HG03064 (cell line): Measurements from ENCODE around the gene PTPRCAP.

Experiments used
- ATAC-seq: cut with Tn5 transposase; IDR thresholded peaks from one replicate; pipeline ENCODE4 v1.9.1; 2021; ENCODE audit warnings: low read depth; ENCODE audit not compliant: unreplicated experiment

PTPRCAP gene

DNA sequence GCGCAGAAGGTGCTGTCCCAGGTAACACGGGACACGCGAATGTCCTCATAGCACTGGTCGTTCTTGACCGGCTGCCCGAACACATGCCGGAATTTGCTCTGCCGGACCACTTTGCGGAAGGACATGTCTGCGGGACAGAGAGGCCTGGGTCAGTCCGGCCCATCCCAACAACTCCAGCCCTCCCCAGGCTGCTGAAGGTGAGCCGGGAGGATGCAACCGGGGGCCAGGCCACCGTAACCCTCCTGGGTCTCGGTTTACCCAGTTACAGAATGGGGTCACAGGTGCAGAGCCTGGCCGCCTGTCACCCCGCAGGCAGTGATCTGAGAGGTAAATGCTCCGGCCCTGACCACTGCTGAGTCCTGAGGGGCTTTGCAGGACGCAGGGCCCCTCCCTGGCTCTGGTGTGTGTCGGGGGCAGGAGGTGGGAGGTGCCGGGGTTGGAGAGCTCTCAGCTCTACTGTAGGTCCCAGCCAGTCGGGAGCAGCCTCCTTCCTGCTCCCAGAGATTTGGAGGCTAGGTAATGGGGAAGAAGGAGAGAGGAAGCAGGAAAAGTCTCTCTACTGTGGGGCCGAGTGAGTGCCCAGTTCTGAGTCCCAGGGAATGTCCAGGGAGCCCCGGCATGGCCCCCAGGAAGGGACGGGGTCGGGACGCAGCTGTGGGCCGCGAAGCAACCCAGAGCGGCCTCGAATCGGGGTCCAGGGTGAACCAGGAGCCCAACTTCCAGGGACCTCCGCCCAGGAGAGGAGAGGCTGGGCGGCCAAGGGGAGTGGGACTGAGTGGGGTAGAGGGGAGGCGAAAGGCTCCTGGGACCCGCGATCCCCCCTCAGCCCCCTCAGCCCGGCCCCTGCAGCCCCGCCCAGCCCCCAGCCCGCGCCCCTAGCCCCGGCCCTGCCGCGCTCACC lies 5.3 kb upstream of the PTPRCAP start:
- no peak for ATAC-seq

DNA sequence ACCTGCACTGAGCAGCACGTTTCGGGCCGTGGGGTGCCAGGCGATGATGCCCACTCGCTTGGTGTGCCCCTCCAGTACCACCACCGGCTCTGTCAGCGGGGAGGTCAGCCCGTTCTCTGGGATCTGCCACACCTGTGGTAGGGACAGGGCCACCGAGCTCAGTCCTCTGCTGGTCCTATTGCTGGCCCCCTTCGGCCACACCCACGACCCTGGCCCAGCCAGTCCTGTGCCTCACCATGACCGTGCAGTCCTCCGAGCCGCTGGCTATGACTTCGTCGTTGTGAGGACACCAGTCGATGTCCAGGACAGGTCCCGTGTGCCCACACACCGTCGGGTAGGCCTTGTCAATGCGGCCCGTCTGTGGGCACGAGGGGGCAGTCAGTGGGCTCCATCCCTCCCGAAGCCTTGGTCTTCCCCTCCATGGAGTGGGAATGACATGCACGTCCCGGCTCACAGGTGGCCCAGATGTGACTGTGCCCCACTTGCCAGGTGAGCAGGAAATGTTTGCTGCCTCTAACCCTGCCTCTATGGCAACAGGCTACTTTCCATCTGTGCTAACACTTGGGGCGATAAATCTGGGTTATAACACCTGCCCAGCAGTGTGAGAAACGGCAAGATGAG lies 4.4 kb upstream of the PTPRCAP start:
- ATAC-seq: no peak

- no peak for ATAC-seq
These were observed 3.6 kb upstream of the PTPRCAP start for GRCh38 chr11:67441098-67441563.

DNA sequence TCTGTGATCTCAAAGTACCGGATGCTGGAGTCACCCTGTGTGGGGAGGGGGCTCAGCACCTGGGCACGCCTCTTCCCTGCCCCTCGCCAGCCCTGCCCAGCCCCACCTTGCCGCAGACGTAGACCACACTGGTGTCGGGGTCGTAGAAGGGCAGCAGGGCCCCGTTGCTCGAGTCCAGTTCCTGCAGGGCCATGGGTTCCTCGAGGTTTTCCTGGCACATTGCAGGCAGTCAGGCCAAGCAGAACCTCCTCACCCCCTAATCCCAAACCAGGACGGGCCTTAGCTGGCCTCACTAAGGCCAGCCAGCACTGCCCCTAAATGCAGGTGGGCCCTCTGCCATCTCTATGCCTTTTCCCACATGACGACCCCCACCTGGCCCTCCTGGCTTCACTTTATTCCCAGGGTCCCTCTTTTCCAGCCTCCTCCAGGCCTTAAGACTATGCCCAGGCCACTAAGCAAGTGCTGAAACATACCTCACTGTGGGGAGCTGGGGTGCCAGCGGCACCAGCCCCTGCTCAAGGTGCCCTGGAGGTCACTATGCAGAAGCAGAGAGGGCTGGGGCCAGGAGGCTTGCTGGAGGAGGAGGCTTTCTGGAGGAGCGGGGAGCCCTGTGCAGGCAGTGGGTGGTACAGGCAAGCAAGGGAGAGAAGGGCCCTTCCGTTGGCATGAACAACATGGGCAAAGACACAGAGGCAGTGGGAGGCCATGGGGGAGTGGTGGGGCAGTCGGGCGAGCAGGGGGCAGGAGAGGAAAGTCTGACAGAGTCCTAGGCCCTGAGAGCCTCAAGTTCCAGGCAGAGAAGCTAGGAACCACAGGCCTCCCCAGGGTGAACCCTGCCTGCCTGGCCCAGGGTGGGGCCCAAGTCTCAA lies 3.0 kb upstream of the PTPRCAP start:
- no peak for ATAC-seq

- ATAC-seq: no peak
These were observed 2.1 kb upstream of the PTPRCAP start for GRCh38 chr11:67439321-67440228.

GRCh38 chr11:67438158-67438902 lies 848 bp upstream of the PTPRCAP start:
- ATAC-seq: no peak

GRCh38 chr11:67437809-67438157 lies 301 bp upstream of the PTPRCAP start:
- no peak for ATAC-seq

- no peak for ATAC-seq
These were observed 912 bp downstream of the PTPRCAP start for GRCh38 chr11:67436459-67437081.

- no peak for ATAC-seq
These were observed 1.6 kb downstream of the PTPRCAP start for GRCh38 chr11:67435727-67436458.

DNA sequence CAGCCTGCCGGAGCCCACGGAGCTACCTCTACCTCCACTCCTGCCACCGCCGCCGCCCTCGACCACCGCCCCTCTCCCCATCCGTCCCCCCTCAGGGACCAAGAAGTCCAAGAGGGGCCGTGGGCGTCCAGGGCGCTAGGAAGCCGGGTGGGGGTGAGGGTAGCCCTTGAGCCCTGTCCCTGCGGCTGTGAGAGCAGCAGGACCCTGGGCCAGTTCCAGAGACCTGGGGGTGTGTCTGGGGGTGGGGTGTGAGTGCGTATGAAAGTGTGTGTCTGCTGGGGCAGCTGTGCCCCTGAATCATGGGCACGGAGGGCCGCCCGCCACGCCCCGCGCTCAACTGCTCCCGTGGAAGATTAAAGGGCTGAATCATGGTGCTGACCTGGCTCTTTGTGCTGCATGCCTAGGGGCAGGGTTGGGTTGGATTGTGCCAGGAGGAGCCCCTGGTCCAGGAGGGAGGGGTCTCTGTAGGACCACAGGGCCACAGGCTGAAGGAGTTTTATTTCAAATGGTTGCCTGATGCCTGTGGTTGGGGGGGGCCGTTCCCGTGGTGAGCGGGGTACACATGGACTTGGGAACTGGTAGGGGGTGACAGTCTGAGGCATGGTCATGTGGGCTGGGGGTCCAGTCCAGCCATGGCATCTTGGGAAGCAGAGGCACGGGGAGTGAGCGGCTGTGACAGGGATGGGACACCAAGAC lies 2.3 kb downstream of the PTPRCAP start:
- ATAC-seq: no peak

DNA sequence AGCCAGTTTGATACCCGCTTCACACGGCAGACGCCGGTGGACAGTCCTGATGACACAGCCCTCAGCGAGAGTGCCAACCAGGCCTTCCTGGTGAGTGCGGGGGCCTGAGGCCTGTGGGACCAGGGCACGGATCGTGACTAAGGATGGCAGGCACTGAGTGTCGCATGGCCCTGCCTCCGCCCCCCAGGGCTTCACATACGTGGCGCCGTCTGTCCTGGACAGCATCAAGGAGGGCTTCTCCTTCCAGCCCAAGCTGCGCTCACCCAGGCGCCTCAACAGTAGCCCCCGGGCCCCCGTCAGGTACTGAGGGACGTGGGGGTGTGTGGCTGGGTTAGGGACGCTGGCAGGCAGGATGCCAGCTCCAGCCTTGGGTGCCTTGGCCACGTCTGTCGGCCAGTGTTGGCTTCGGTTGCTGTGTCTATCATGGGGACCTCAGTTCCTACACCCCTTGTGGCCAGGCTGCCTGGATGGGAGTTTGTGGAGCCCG lies 3.0 kb downstream of the PTPRCAP start:
- ATAC-seq: no peak

DNA sequence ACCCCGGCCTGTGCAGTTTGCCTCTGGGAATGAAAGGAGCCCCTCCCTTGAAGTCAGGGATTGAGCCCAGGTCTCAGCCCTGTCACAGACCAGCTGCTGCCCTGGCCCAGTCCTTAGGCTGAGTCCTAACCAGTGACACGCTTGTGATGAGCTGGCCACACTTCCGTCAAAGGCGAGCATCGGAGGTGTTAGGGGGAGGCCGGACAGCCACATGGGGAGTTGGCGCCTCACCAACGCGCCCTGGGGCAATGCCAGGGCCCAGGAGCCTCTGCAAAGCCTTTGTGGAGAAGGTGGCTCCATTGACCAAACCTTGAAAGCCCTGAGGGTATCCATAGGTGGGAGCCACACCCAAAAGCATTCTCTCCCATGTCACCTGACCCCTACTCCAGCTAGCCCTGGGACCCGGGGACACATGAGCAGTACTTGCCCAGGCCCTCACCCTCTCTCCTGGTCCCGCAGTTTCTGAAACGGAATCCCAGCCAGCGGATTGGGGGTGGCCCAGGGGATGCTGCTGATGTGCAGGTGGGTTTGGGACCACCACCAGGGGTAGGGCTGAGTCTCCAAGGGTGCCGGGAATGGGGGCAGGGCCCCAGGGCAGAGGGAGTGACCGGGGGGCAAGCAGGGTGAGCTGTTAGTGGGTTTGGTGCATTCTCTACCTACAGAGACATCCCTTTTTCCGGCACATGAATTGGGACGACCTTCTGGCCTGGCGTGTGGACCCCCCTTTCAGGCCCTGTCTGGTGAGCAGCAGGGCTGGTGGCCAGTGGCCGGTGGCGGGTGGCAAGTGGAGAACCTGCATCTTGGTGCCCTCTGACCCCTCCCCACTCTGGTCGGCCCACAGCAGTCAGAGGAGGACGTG lies 3.7 kb downstream of the PTPRCAP start:
- no peak for ATAC-seq

DNA sequence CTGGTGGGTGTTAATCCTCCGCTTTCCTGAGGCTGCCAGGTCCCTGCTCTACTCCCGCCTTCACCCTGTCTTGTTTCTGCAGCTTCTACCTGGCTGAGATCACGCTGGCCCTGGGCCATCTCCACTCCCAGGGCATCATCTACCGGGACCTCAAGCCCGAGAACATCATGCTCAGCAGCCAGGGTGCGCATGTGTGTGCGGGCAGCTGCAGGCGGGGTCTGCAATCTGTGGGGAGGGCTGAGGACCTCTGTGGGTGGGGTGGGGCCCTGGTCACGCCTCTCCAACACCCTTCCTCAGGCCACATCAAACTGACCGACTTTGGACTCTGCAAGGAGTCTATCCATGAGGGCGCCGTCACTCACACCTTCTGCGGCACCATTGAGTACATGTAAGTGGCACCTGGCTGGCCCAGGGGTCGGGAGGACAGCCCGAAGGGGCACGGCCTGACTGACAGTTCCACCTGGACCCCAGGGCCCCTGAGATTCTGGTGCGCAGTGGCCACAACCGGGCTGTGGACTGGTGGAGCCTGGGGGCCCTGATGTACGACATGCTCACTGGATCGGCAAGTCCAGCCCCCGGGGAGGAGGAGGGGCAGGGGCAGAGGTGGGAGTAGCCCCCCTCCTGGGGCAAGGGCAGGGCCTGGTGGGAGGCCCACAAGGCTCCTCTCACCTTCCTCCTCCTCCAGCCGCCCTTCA lies 4.7 kb downstream of the PTPRCAP start:
- ATAC-seq: no peak

DNA sequence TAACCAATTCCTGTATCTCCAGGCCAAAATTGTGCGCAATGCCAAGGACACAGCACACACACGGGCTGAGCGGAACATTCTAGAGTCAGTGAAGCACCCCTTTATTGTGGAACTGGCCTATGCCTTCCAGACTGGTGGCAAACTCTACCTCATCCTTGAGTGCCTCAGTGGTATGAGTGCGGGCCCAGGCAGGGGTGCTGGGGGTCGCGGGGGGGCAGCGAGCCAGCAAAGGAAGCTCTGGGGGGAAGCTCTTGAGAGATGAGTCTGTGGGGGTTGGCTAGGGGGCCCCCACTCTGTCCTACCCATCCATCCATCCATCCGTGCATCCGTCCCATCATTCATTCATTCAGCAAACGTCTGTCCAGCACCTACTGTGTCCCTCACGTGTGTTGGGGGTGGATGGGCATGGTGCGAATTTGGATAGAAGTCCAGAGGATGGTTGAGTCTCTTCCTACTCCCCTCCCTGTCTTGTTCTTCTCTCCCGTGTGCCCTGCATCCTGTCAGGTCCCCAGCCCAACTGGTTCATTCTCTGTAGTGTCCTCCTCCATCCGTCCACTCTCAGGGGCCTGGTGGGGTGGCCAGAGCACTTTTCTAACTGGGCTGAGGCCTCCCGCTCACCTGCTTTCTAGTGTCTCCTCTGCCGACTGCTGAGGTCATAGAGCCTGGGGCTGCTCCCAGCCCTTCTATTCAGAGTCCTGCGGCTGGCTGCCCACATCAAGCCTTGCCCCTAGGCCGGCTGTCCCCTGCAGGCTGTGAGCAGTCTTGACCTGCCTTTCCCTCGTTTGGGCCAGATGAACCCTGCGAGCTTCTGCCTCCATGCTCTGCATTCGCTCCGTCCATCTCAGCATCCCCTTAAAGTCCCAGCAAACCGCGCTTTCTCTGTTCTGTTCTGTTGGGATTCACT lies 5.9 kb downstream of the PTPRCAP start:
- no peak for ATAC-seq

DNA sequence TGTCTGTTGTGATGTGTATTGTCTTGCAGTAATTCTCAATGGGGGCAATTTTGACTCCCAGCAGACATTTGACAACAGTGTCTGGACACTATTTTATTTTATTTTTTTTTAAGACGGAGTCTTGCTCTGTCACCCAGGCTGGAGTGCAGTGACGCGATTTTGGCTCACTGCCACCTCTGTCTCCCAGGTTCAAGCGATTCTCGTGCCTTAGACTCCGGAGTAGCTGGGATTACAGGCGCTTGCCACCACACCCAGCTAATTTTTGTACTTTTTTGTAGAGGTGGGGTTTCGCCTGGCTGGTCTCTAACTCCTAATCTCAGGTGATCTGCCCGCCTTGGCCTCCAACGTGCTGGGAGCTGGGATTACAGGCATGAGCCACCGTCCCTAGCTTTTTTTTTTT lies 7.8 kb downstream of the PTPRCAP start:
- ATAC-seq: no peak
